DOHH2 (cell line): ENCODE measurements around the gene C12orf57.

Source experiments
- H3F3A ChIP-seq: fragments of 200-600 bp; sonication (generic), shearing (Covaris generic); 2 replicates; pipeline ENCODE4 v1.6.0; 2016; ENCODE audit warnings: antibody characterized with exemption, mild to moderate bottlenecking; ENCODE audit not compliant: control insufficient read depth, insufficient read depth
- H3K27ac ChIP-seq: fragments of 200-600 bp; sonication (generic); 2 replicates; pipeline ENCODE4 v1.5.1; 2014; ENCODE audit warnings: low read depth, mild to moderate bottlenecking, low read length, moderate library complexity
- H3K27me3 ChIP-seq: fragments of 200-600 bp; sonication (generic); 2 replicates; pipeline ENCODE4 v1.6.1; 2014; ENCODE audit warnings: mild to moderate bottlenecking, low read length, mixed read lengths; ENCODE audit not compliant: control insufficient read depth
- H3K36me3 ChIP-seq: fragments of 200-600 bp; sonication (generic); 2 replicates; pipeline ENCODE4 v1.6.1; 2014; ENCODE audit warnings: mild to moderate bottlenecking, low read length, moderate library complexity, mixed read lengths; ENCODE audit not compliant: control insufficient read depth
- H3K4me1 ChIP-seq: fragments of 200-600 bp; sonication (generic); 2 replicates; pipeline ENCODE4 v1.6.1; 2014; ENCODE audit warnings: mild to moderate bottlenecking, low read length, mixed read lengths; ENCODE audit not compliant: control insufficient read depth
- H3K4me2 ChIP-seq: fragments of 200-600 bp; sonication (generic); 2 replicates; pipeline ENCODE4 v1.6.0; 2014; ENCODE audit warnings: mild to moderate bottlenecking, low read length, moderate library complexity
- H3K4me3 ChIP-seq: fragments of 200-600 bp; sonication (generic); 2 replicates; pipeline ENCODE4 v1.5.1; 2014; ENCODE audit warnings: mild to moderate bottlenecking, low read length, mixed read lengths
- H3K79me2 ChIP-seq: fragments of 200-600 bp; sonication (generic); 2 replicates; pipeline ENCODE4 v1.6.1; 2014; ENCODE audit warnings: mild to moderate bottlenecking, low read length, mixed read lengths; ENCODE audit not compliant: control insufficient read depth
- H3K9me2 ChIP-seq: fragments of 200-600 bp; sonication (generic); replicated peaks from 2 replicates; pipeline ENCODE4 v1.6.1; 2014; ENCODE audit warnings: mild to moderate bottlenecking, low read length, mixed read lengths; ENCODE audit not compliant: control insufficient read depth
- H3K9me3 ChIP-seq: fragments of 200-600 bp; sonication (generic); 2 replicates; pipeline ENCODE4 v1.6.1; 2014; ENCODE audit warnings: antibody characterized with exemption, low read length, mixed read lengths; ENCODE audit not compliant: control insufficient read depth, insufficient read depth
- H4K20me1 ChIP-seq: fragments of 200-600 bp; sonication (generic); 2 replicates; pipeline ENCODE4 v1.6.0; 2014; ENCODE audit warnings: low read depth, mild to moderate bottlenecking, antibody characterized with exemption, low read length, moderate library complexity; ENCODE audit not compliant: control insufficient read depth, insufficient read depth
- CTCF ChIP-seq: fragments of 200-600 bp; sonication (generic); IDR thresholded peaks from one replicate; pipeline ENCODE4 v1.5.1; 2014; ENCODE audit warnings: antibody characterized with exemption, mild to moderate bottlenecking, low read depth, low read length; ENCODE audit not compliant: poor library complexity, severe bottlenecking
- EZH2phosphoT487 ChIP-seq: fragments of 200-600 bp; sonication (generic); IDR thresholded peaks from 2 replicates; pipeline ENCODE4 v1.6.1; 2017; ENCODE audit warnings: borderline replicate concordance, mild to moderate bottlenecking, antibody characterized with exemption, low read length, moderate library complexity, mixed read lengths

Gene C12orf57

DNA sequence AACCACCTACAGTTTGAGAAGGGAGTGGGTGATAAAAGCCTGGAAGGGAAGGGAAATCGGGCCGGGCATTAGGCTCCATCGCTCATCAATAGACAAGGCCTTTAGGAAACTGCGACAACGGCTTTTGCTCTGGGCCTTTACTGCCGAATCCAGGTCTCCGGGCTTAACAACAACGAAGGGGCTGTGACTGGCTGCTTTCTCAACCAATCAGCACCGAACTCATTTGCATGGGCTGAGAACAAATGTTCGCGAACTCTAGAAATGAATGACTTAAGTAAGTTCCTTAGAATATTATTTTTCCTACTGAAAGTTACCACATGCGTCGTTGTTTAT is 467 bp upstream of the C12orf57 start:
- Histone ChIP-seq H3K79me2 (no peaks in the 10 kb centered on the region), H3F3A (peaks cover 13% of the 10 kb centered on the region), H3K27me3 (peaks cover 9% of the 10 kb centered on the region; the same call in 1 of the 2 replicates), H3K27ac (peak overlapping the region; percentile 80), H3K4me3 (peak overlapping the region; percentile 95), H3K4me2 (peak overlapping the region; percentile 100), H3K4me1 (peaks cover 51% of the 10 kb centered on the region), H3K36me3 (no peaks in the 10 kb centered on the region), H3K9me2 (no peaks in the 10 kb centered on the region), H3K9me3 (no peaks in the 10 kb centered on the region), H4K20me1 (no peaks in the 10 kb centered on the region)
- TF ChIP-seq EZH2phosphoT487 (no peak), CTCF (no peak)

DNA sequence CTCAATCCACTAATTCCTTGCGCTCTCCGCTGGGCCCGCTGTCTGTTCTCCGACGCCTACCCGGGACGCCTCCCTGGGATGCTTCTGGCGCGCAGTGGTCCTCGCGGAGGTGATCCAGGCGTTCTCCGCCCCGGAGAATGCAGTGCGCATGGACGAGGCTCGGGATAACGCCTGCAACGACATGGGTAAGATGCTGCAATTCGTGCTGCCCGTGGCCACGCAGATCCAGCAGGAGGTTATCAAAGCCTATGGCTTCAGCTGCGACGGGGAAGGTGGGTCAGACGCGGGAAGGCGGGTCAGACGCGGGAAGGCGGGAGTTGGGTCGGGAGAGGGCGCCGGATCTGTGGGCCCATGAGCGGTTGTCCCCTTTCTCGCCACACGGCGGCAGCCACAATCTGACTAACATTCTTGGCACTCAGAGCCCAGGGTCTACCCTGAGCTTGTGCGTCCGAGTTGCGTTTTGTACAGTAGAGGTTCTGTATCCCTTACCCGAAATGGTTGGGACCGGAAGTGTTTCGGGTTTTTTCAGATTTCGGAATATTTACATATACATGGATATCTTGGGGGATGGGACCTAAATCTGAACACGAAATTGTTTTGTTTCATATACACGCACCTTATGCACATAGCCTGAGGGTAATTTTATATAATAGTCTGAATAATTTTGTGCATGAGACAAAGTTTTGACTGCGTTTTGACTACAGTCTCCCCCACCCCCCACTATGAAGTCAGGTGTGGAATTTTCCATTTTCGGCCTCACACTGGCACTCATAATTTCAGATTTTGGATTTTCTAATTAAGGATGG is 762 bp downstream of the C12orf57 start:
- Histone ChIP-seq H3K79me2 (no peaks in the 10 kb centered on the region), H3K4me3 (peak overlapping the region; percentile 95), H3K4me2 (peak overlapping the region; percentile 100), H3K4me1 (peaks cover 56% of the 10 kb centered on the region), H3F3A (peaks cover 13% of the 10 kb centered on the region), H3K9me2 (no peaks in the 10 kb centered on the region), H3K36me3 (no peaks in the 10 kb centered on the region), H3K27me3 (peaks cover 16% of the 10 kb centered on the region), H3K27ac (peak overlapping the region; percentile 80), H3K9me3 (no peaks in the 10 kb centered on the region), H4K20me1 (no peaks in the 10 kb centered on the region)
- TF ChIP-seq CTCF (peak; percentile 98), EZH2phosphoT487 (no peak)

DNA sequence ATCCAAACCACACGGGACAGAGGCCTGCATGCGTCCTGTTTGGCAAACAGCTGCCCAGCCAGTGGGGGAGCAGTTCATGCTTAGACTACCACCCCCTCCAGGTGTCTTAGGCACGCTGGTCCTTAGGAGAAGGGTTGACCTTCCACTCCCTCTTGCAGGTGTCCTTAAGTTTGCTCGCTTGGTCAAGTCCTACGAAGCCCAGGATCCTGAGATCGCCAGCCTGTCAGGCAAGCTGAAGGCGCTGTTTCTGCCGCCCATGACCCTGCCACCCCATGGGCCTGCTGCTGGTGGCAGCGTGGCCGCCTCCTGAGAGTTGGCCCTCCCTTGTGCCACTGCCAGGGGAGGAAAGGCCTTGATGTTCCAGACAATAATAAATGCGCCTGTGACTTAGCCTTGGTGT is 1.8 kb downstream of the C12orf57 start:
- no peaks in the 10 kb centered on the region for H3K79me2 ChIP-seq
- H3K4me2 ChIP-seq = peak overlapping the region; percentile 100
- no peak for TF ChIP-seq EZH2phosphoT487
- no peak for TF ChIP-seq CTCF
- H3K36me3 ChIP-seq = no peaks in the 10 kb centered on the region
- H3F3A ChIP-seq = peaks cover 13% of the 10 kb centered on the region
- H3K27ac ChIP-seq = peak overlapping the region; percentile 80
- no peaks in the 10 kb centered on the region for H3K9me2 ChIP-seq
- peaks cover 63% of the 10 kb centered on the region for H3K4me1 ChIP-seq
- no peaks in the 10 kb centered on the region for H3K9me3 ChIP-seq
- no peaks in the 10 kb centered on the region for H4K20me1 ChIP-seq
- peak overlapping the region; percentile 95 for H3K4me3 ChIP-seq
- H3K27me3 ChIP-seq = peaks cover 16% of the 10 kb centered on the region
